H9 (cell line): ENCODE measurements around the gene CAB39L. TPM values are rescaled to one million over a fixed set of nuclear protein-coding genes. Genes with fewer than 3 reads are reported as not detected.

Source experiments
- DNase-seq: peaks from one replicate; pipeline ENCODE4 v3.0.0-alpha.2; 2017
- H2AFZ ChIP-seq: one replicate; pipeline ENCODE4 v1.6.1; 2013; ENCODE audit warnings: mild to moderate bottlenecking, low read length, control low read depth, moderate library complexity
- H2AK5ac ChIP-seq: 2 replicates; pipeline ENCODE4 v1.6.1; 2013; ENCODE audit warnings: low read length, control low read depth, mixed read lengths; ENCODE audit not compliant: insufficient read length
- H2BK120ac ChIP-seq: one replicate; pipeline ENCODE4 v1.6.1; 2013; ENCODE audit warnings: low read depth, mild to moderate bottlenecking, low read length, control low read depth, inconsistent platforms; ENCODE audit not compliant: poor library complexity, severe bottlenecking
- H2BK12ac ChIP-seq: 2 replicates; pipeline ENCODE4 v1.6.1; 2013; ENCODE audit warnings: low read length, control low read depth, mixed read lengths, low read depth; ENCODE audit not compliant: insufficient read length
- H2BK15ac ChIP-seq: 2 replicates; pipeline ENCODE4 v1.6.1; 2013; ENCODE audit warnings: low read depth, low read length, control low read depth
- H2BK20ac ChIP-seq: one replicate; pipeline ENCODE4 v1.6.1; 2013; ENCODE audit warnings: low read depth, mild to moderate bottlenecking, low read length, control low read depth, inconsistent platforms; ENCODE audit not compliant: poor library complexity, severe bottlenecking
- H2BK5ac ChIP-seq: 2 replicates; pipeline ENCODE4 v1.6.1; 2013; ENCODE audit warnings: low read length, control low read depth, mixed read lengths; ENCODE audit not compliant: insufficient read length
- H3K14ac ChIP-seq: 2 replicates; pipeline ENCODE4 v1.6.1; 2013; ENCODE audit warnings: low read length, control low read depth; ENCODE audit not compliant: insufficient read depth
- H3K18ac ChIP-seq: 2 replicates; pipeline ENCODE4 v1.6.1; 2013; ENCODE audit warnings: low read depth, mild to moderate bottlenecking, mixed read lengths, low read length, control low read depth; ENCODE audit not compliant: insufficient read length
- H3K23ac ChIP-seq: 2 replicates; pipeline ENCODE4 v1.6.1; 2013; ENCODE audit warnings: low read length, control low read depth, mixed read lengths, low read depth; ENCODE audit not compliant: insufficient read length
- H3K23me2 ChIP-seq: 2 replicates; pipeline ENCODE4 v1.6.1; 2013; ENCODE audit warnings: low read depth, mild to moderate bottlenecking, mixed read lengths, low read length, control low read depth; ENCODE audit not compliant: insufficient read length, poor library complexity, severe bottlenecking
- H3K27ac ChIP-seq: 2 replicates; pipeline ENCODE4 v1.5.1; 2013; ENCODE audit warnings: low read length, control low read depth, mixed read lengths, low read depth; ENCODE audit not compliant: insufficient read length
- H3K27me3 ChIP-seq: 2 replicates; pipeline ENCODE4 v1.6.1; 2013; ENCODE audit warnings: low read length, control low read depth, inconsistent platforms; ENCODE audit not compliant: insufficient read depth
- H3K4ac ChIP-seq: 2 replicates; pipeline ENCODE4 v1.6.1; 2013; ENCODE audit warnings: low read depth, mild to moderate bottlenecking, control low read depth, inconsistent platforms, low read length, moderate library complexity
- H3K4me1 ChIP-seq: 2 replicates; pipeline ENCODE4 v1.6.1; 2013; ENCODE audit warnings: low read length, control low read depth, inconsistent platforms; ENCODE audit not compliant: insufficient read depth
- H3K4me2 ChIP-seq: 2 replicates; pipeline ENCODE4 v1.6.1; 2013; ENCODE audit warnings: low read length, control low read depth, mixed read lengths; ENCODE audit not compliant: insufficient read length, insufficient read depth
- H3K56ac ChIP-seq: 2 replicates; pipeline ENCODE4 v1.6.1; 2013; ENCODE audit warnings: low read depth, mild to moderate bottlenecking, mixed read lengths, low read length, control low read depth; ENCODE audit not compliant: insufficient read length
- H3K79me1 ChIP-seq: 2 replicates; pipeline ENCODE4 v1.6.1; 2013; ENCODE audit warnings: low read depth, mild to moderate bottlenecking, moderate library complexity, low read length, control low read depth, inconsistent platforms; ENCODE audit not compliant: insufficient read depth, poor library complexity, severe bottlenecking
- H3K79me2 ChIP-seq: 2 replicates; pipeline ENCODE4 v1.6.1; 2013; ENCODE audit warnings: low read length, control low read depth, inconsistent platforms; ENCODE audit not compliant: insufficient read depth
- H3K9ac ChIP-seq: 2 replicates; pipeline ENCODE4 v1.6.1; 2013; ENCODE audit warnings: low read length, control low read depth, mixed read lengths; ENCODE audit not compliant: insufficient read length; ENCODE audit errors: extremely low read depth
- H3K9me3 ChIP-seq: one replicate; pipeline ENCODE4 v1.6.1; 2013; ENCODE audit warnings: low read depth, low read length, inconsistent platforms; ENCODE audit not compliant: control insufficient read depth
- H3T11ph ChIP-seq: one replicate; pipeline ENCODE4 v1.6.1; 2013; ENCODE audit warnings: mild to moderate bottlenecking, low read length, control low read depth, inconsistent platforms
- H4K20me1 ChIP-seq: one replicate; pipeline ENCODE4 v1.6.1; 2013; ENCODE audit not compliant: control insufficient read depth, insufficient read length, insufficient read depth
- H4K5ac ChIP-seq: 2 replicates; pipeline ENCODE4 v1.6.1; 2013; ENCODE audit warnings: low read depth, mild to moderate bottlenecking, mixed read lengths, low read length, control low read depth; ENCODE audit not compliant: insufficient read length
- H4K8ac ChIP-seq: replicated peaks from 2 replicates; pipeline ENCODE4 v1.6.1; 2013; ENCODE audit warnings: low read length, control low read depth, mixed read lengths, low read depth; ENCODE audit not compliant: insufficient read length
- H4K91ac ChIP-seq: 2 replicates; pipeline ENCODE4 v1.6.1; 2013; ENCODE audit warnings: low read depth, mild to moderate bottlenecking, moderate library complexity, mixed read lengths, low read length, control low read depth; ENCODE audit not compliant: insufficient read length
- H3K27ac Mint-ChIP-seq, 3 experiments: 2 replicates in 2 of 3; 3 replicates in 1 of 3; pipeline ENCODE4 v1.8.0; 2020 to 2021; ENCODE audit warnings: mixed read lengths in 3 of 3, mild to moderate bottlenecking in 1 of 3, moderate library complexity in 1 of 3
- H3K27me3 Mint-ChIP-seq: 2 replicates; pipeline ENCODE4 v1.8.0; 2021; ENCODE audit warnings: low read depth, mild to moderate bottlenecking, moderate library complexity, mixed read lengths
- H3K36me3 Mint-ChIP-seq, 3 experiments: 2 replicates in 2 of 3; 3 replicates in 1 of 3; pipeline ENCODE4 v1.8.0; 2020 to 2021; ENCODE audit warnings: low read depth in 3 of 3, mixed read lengths in 3 of 3; ENCODE audit not compliant: insufficient read depth in 1 of 3
- H3K4me1 Mint-ChIP-seq, 2 experiments: 2 replicates each; pipeline ENCODE4 v1.8.0; 2020; ENCODE audit warnings: mixed read lengths in 2 of 2
- H3K4me3 Mint-ChIP-seq, 2 experiments: 2 replicates in 1 of 2; 3 replicates in 1 of 2; pipeline ENCODE4 v1.8.0; 2020 to 2021; ENCODE audit warnings: mild to moderate bottlenecking in 2 of 2, mixed read lengths in 2 of 2, moderate library complexity in 1 of 2
- H3K9me3 Mint-ChIP-seq, 2 experiments: 2 replicates in 1 of 2; 3 replicates in 1 of 2; pipeline ENCODE4 v1.8.0; 2020; ENCODE audit warnings: mild to moderate bottlenecking in 2 of 2, mixed read lengths in 2 of 2, moderate library complexity in 1 of 2
- CTCF ChIP-seq: fragments of 200-600 bp; sonication (generic); conservative IDR thresholded peaks from 3 replicates; pipeline ENCODE4 v1.8.0; 2021; ENCODE audit warnings: antibody characterized with exemption, mild to moderate bottlenecking
- WGBS: extraction: QIAGEN DNeasy Blood & Tissue Kit; methylation state at CpG from one replicate; pipeline ENCODE4 v1.1.7; 2013; ENCODE audit warnings: missing lambda C conversion rate, low lambda C conversion rate, mixed read lengths; ENCODE audit not compliant: insufficient read length; ENCODE audit errors: extremely low coverage; 5-methylcytosine and 5-hydroxymethylcytosine counted together
- total RNA-seq: library from RNA; stranded (reverse); gene quantifications from 2 replicates; pipeline ENCODE4 v1.2.1, GENCODE V29; 2021

CAB39L gene
- total RNA-seq, 1 experiment from 2014 or later: 6.0 TPM

- H2BK15ac ChIP-seq: no peak overlapping the region
- no peaks in the 10 kb centered on the region for H3K79me1 ChIP-seq
- no peak overlapping the region for H3K4ac ChIP-seq
- Mint-ChIP-seq H3K4me1 (peaks cover 11 to 16% of the 10 kb centered on the region in 2 experiments), H3K36me3 (no peaks in the 10 kb centered on the region), H3K4me3 (no peak overlapping the region), H3K9me3 (no peaks in the 10 kb centered on the region), H3K27ac (no peak overlapping the region), H3K27me3 (no peaks in the 10 kb centered on the region)
- H4K8ac ChIP-seq: no peak overlapping the region
- no peak overlapping the region for H3K27ac ChIP-seq
- H3K79me2 ChIP-seq: no peaks in the 10 kb centered on the region
- TF ChIP-seq CTCF: no peak
- no peaks in the 10 kb centered on the region for H3K9me3 ChIP-seq
- H2AFZ ChIP-seq: no peak overlapping the region
- no peak overlapping the region for H3K56ac ChIP-seq
- no peaks in the 10 kb centered on the region for H3K23me2 ChIP-seq
- H3T11ph ChIP-seq: no peak overlapping the region
- no peak overlapping the region for H3K23ac ChIP-seq
- no CpG with 5 or more reads among the region's 2 CpGs for WGBS
- no peak overlapping the region for H2BK20ac ChIP-seq
- no peak overlapping the region for H3K14ac ChIP-seq
- no peak overlapping the region for H4K5ac ChIP-seq
- H3K4me2 ChIP-seq: no peak overlapping the region
- H2BK5ac ChIP-seq: no peak overlapping the region
- H3K4me1 ChIP-seq: no peaks in the 10 kb centered on the region
- no peaks in the 10 kb centered on the region for H3K27me3 ChIP-seq
- H2AK5ac ChIP-seq: no peak overlapping the region
- no peak overlapping the region for H3K9ac ChIP-seq
- H4K20me1 ChIP-seq: no peaks in the 10 kb centered on the region
- no peak overlapping the region for H2BK12ac ChIP-seq
- H2BK120ac ChIP-seq: no peak overlapping the region
- H4K91ac ChIP-seq: no peak overlapping the region
- H3K18ac ChIP-seq: no peak overlapping the region
- no peak for DNase-seq
Observed at GRCh38 chr13:49265822-49266221, 178.0 kb downstream of the CAB39L start.
